ENCODE data around the gene CPNE9. TPM values are rescaled to one million over a fixed set of nuclear protein-coding genes. Genes with fewer than 3 reads are reported as not detected.

CPNE9 gene
- total RNA-seq, 1 donor from 2014 or later, result 0.52 TPM

GRCh38 chr3:9712415-9712814 lies 8.8 kb downstream of the CPNE9 start:
- H3K9ac ChIP-seq (ENCODE audit: low read depth in 1 of 3, low read length in 3 of 3), result no peak overlapping the region
- H3K27ac ChIP-seq (ENCODE audit: low read depth, low read length), result no peak overlapping the region
- H3K4me3 ChIP-seq (ENCODE audit: low read length in 3 of 3), result no peak overlapping the region
- peaks cover 0 to 4% (median 2%) of the 10 kb centered on the region in 3 donors for H3K4me1 ChIP-seq (ENCODE audit: control insufficient read depth in 3 of 3, insufficient read depth in 3 of 3, low read length in 3 of 3)
- H3K9me3 ChIP-seq (ENCODE audit: control insufficient read depth in 3 of 3, low read length in 3 of 3), result no peaks in the 10 kb centered on the region
- H3K27me3 ChIP-seq (ENCODE audit: control insufficient read depth in 3 of 3, insufficient read depth in 3 of 3, low read length in 3 of 3), result no peaks in the 10 kb centered on the region
- no peaks in the 10 kb centered on the region for H3K36me3 ChIP-seq (ENCODE audit: control insufficient read depth in 3 of 3, insufficient read depth in 3 of 3, low read length in 3 of 3)

GRCh38 chr3:9713142-9713541 lies 9.5 kb downstream of the CPNE9 start:
- Histone ChIP-seq H3K4me1 (ENCODE audit: control insufficient read depth in 3 of 3, insufficient read depth in 3 of 3, low read length in 3 of 3) (peaks cover 0 to 4% (median 2%) of the 10 kb centered on the region in 3 donors), H3K27ac (ENCODE audit: low read depth, low read length) (no peak overlapping the region), H3K9me3 (ENCODE audit: control insufficient read depth in 3 of 3, low read length in 3 of 3) (no peaks in the 10 kb centered on the region), H3K36me3 (ENCODE audit: control insufficient read depth in 3 of 3, insufficient read depth in 3 of 3, low read length in 3 of 3) (no peaks in the 10 kb centered on the region), H3K27me3 (ENCODE audit: control insufficient read depth in 3 of 3, insufficient read depth in 3 of 3, low read length in 3 of 3) (no peaks in the 10 kb centered on the region), H3K9ac (ENCODE audit: low read depth in 1 of 3, low read length in 3 of 3) (no peak overlapping the region), H3K4me3 (ENCODE audit: low read length in 3 of 3) (no peak overlapping the region)

GRCh38 chr3:9715136-9715535 lies 11.5 kb downstream of the CPNE9 start:
- H3K4me3 ChIP-seq (ENCODE audit: low read length in 3 of 3), result no peak overlapping the region
- H3K9me3 ChIP-seq (ENCODE audit: control insufficient read depth in 3 of 3, low read length in 3 of 3), result no peaks in the 10 kb centered on the region
- peaks cover 0 to 4% (median 2%) of the 10 kb centered on the region in 3 donors for H3K4me1 ChIP-seq (ENCODE audit: control insufficient read depth in 3 of 3, insufficient read depth in 3 of 3, low read length in 3 of 3)
- H3K27ac ChIP-seq (ENCODE audit: low read depth, low read length), result no peak overlapping the region
- H3K36me3 ChIP-seq (ENCODE audit: control insufficient read depth in 3 of 3, insufficient read depth in 3 of 3, low read length in 3 of 3), result no peaks in the 10 kb centered on the region
- no peaks in the 10 kb centered on the region for H3K27me3 ChIP-seq (ENCODE audit: control insufficient read depth in 3 of 3, insufficient read depth in 3 of 3, low read length in 3 of 3)
- H3K9ac ChIP-seq (ENCODE audit: low read depth in 1 of 3, low read length in 3 of 3), result no peak overlapping the region

GRCh38 chr3:9715764-9716437 lies 12.3 kb downstream of the CPNE9 start:
- no peaks in the 10 kb centered on the region for H3K27me3 ChIP-seq (ENCODE audit: control insufficient read depth in 3 of 3, insufficient read depth in 3 of 3, low read length in 3 of 3)
- no peak overlapping the region for H3K4me3 ChIP-seq (ENCODE audit: low read length in 3 of 3)
- H3K4me1 ChIP-seq (ENCODE audit: control insufficient read depth in 3 of 3, insufficient read depth in 3 of 3, low read length in 3 of 3), result peaks cover 0 to 4% (median 2%) of the 10 kb centered on the region in 3 donors
- no peaks in the 10 kb centered on the region for H3K36me3 ChIP-seq (ENCODE audit: control insufficient read depth in 3 of 3, insufficient read depth in 3 of 3, low read length in 3 of 3)
- no peaks in the 10 kb centered on the region for H3K9me3 ChIP-seq (ENCODE audit: control insufficient read depth in 3 of 3, low read length in 3 of 3)
- H3K9ac ChIP-seq (ENCODE audit: low read depth in 1 of 3, low read length in 3 of 3), result no peak overlapping the region
- H3K27ac ChIP-seq (ENCODE audit: low read depth, low read length), result peak overlapping the region; percentile 23

GRCh38 chr3:9716801-9717555 lies 13.3 kb downstream of the CPNE9 start:
- H3K27me3 ChIP-seq (ENCODE audit: control insufficient read depth in 3 of 3, insufficient read depth in 3 of 3, low read length in 3 of 3), result no peaks in the 10 kb centered on the region
- no peaks in the 10 kb centered on the region for H3K9me3 ChIP-seq (ENCODE audit: control insufficient read depth in 3 of 3, low read length in 3 of 3)
- H3K4me1 ChIP-seq (ENCODE audit: control insufficient read depth in 3 of 3, insufficient read depth in 3 of 3, low read length in 3 of 3), result peaks cover 0 to 4% (median 2%) of the 10 kb centered on the region in 3 donors
- H3K27ac ChIP-seq (ENCODE audit: low read depth, low read length), result no peak overlapping the region
- no peak overlapping the region for H3K9ac ChIP-seq (ENCODE audit: low read depth in 1 of 3, low read length in 3 of 3)
- H3K4me3 ChIP-seq (ENCODE audit: low read length in 3 of 3), result no peak overlapping the region
- no peaks in the 10 kb centered on the region for H3K36me3 ChIP-seq (ENCODE audit: control insufficient read depth in 3 of 3, insufficient read depth in 3 of 3, low read length in 3 of 3)

- Histone ChIP-seq H3K9ac (ENCODE audit: low read depth in 1 of 3, low read length in 3 of 3) (no peak overlapping the region), H3K4me1 (ENCODE audit: control insufficient read depth in 3 of 3, insufficient read depth in 3 of 3, low read length in 3 of 3) (peaks cover 0 to 4% (median 2%) of the 10 kb centered on the region in 3 donors), H3K27me3 (ENCODE audit: control insufficient read depth in 3 of 3, insufficient read depth in 3 of 3, low read length in 3 of 3) (no peaks in the 10 kb centered on the region), H3K36me3 (ENCODE audit: control insufficient read depth in 3 of 3, insufficient read depth in 3 of 3, low read length in 3 of 3) (no peaks in the 10 kb centered on the region), H3K9me3 (ENCODE audit: control insufficient read depth in 3 of 3, low read length in 3 of 3) (no peaks in the 10 kb centered on the region), H3K27ac (ENCODE audit: low read depth, low read length) (no peak overlapping the region), H3K4me3 (ENCODE audit: low read length in 3 of 3) (no peak overlapping the region)
Observed at GRCh38 chr3:9717563-9717962, 13.9 kb downstream of the CPNE9 start.

- H3K4me3 ChIP-seq (ENCODE audit: low read length in 3 of 3), result no peak overlapping the region
Observed at GRCh38 chr3:9718118-9718517, 14.5 kb downstream of the CPNE9 start.

GRCh38 chr3:9721015-9721699 lies 17.5 kb downstream of the CPNE9 start:
- H3K9ac ChIP-seq (ENCODE audit: low read depth in 1 of 3, low read length in 3 of 3), result no peak overlapping the region
- H3K4me3 ChIP-seq (ENCODE audit: low read length in 3 of 3), result no peak overlapping the region

More at GRCh38 chr3:9718118-9718517, 14.5 kb downstream of the CPNE9 start:
- Histone ChIP-seq H3K9ac (ENCODE audit: low read depth in 1 of 3, low read length in 3 of 3) (no peak overlapping the region), H3K27me3 (ENCODE audit: control insufficient read depth in 3 of 3, insufficient read depth in 3 of 3, low read length in 3 of 3) (no peaks in the 10 kb centered on the region), H3K4me1 (ENCODE audit: control insufficient read depth in 3 of 3, insufficient read depth in 3 of 3, low read length in 3 of 3) (peaks cover 0 to 4% (median 2%) of the 10 kb centered on the region in 3 donors), H3K9me3 (ENCODE audit: control insufficient read depth in 3 of 3, low read length in 3 of 3) (no peaks in the 10 kb centered on the region), H3K36me3 (ENCODE audit: control insufficient read depth in 3 of 3, insufficient read depth in 3 of 3, low read length in 3 of 3) (no peaks in the 10 kb centered on the region), H3K27ac (ENCODE audit: low read depth, low read length) (no peak overlapping the region)

GRCh38 chr3:9721700-9722060 lies 18.0 kb downstream of the CPNE9 start:
- Histone ChIP-seq H3K36me3 (ENCODE audit: control insufficient read depth in 3 of 3, insufficient read depth in 3 of 3, low read length in 3 of 3) (no peaks in the 10 kb centered on the region), H3K9ac (ENCODE audit: low read depth in 1 of 3, low read length in 3 of 3) (no peak overlapping the region), H3K4me1 (ENCODE audit: control insufficient read depth in 3 of 3, insufficient read depth in 3 of 3, low read length in 3 of 3) (no peaks in the 10 kb centered on the region)

More at GRCh38 chr3:9721015-9721699, 17.5 kb downstream of the CPNE9 start:
- H3K27ac ChIP-seq (ENCODE audit: low read depth, low read length), result no peak overlapping the region
- H3K36me3 ChIP-seq (ENCODE audit: control insufficient read depth in 3 of 3, insufficient read depth in 3 of 3, low read length in 3 of 3), result no peaks in the 10 kb centered on the region
- H3K27me3 ChIP-seq (ENCODE audit: control insufficient read depth in 3 of 3, insufficient read depth in 3 of 3, low read length in 3 of 3), result no peaks in the 10 kb centered on the region
- H3K4me1 ChIP-seq (ENCODE audit: control insufficient read depth in 3 of 3, insufficient read depth in 3 of 3, low read length in 3 of 3), result no peaks in the 10 kb centered on the region
- no peaks in the 10 kb centered on the region for H3K9me3 ChIP-seq (ENCODE audit: control insufficient read depth in 3 of 3, low read length in 3 of 3)

More at GRCh38 chr3:9721700-9722060, 18.0 kb downstream of the CPNE9 start:
- Histone ChIP-seq H3K4me3 (ENCODE audit: low read length in 3 of 3) (no peak overlapping the region), H3K27me3 (ENCODE audit: control insufficient read depth in 3 of 3, insufficient read depth in 3 of 3, low read length in 3 of 3) (no peaks in the 10 kb centered on the region), H3K9me3 (ENCODE audit: control insufficient read depth in 3 of 3, low read length in 3 of 3) (no peaks in the 10 kb centered on the region), H3K27ac (ENCODE audit: low read depth, low read length) (no peak overlapping the region)

All from skeletal muscle tissue (tissue), 4 donors.